CD4-positive, CD25-positive, alpha-beta regulatory T cell (primary cell): Measurements from ENCODE around the gene TRIM10. TPM values are rescaled to one million over a fixed set of nuclear protein-coding genes. Genes with fewer than 3 reads are reported as not detected.
A peak's percentile ranks its signal among the peaks of the same experiment; 100 is the strongest.
"Not testable (repeated sequence)": the region's sequence is repeated elsewhere in the genome, so short reads cannot be mapped to it uniquely, and the experiment has no call there.

Source experiments
- ATAC-seq, 2 donors: fragments of 150-1000 bp; cut with Tn5 transposase; one replicate each; pipeline ENCODE4 v1.10.0; 2021; ENCODE audit warnings: low read depth in 2 of 2, moderate number of reproducible peaks in 2 of 2, moderate library complexity in 1 of 2
- DNase-seq, 3 donors: peaks; one replicate each; pipeline versions ENCODE4 v3.0.0 to v3.0.0-alpha.2; 2012 to 2022; ENCODE audit warnings: mixed read lengths in 1 of 3
- H3K27ac ChIP-seq: one replicate; pipeline ENCODE4 v1.7.0; 2013; ENCODE audit warnings: mild to moderate bottlenecking, low read length; ENCODE audit not compliant: insufficient read depth, poor library complexity, severe bottlenecking
- H3K27me3 ChIP-seq: one replicate; pipeline ENCODE4 v1.7.0; 2013; ENCODE audit warnings: low read length; ENCODE audit not compliant: control insufficient read depth, insufficient read depth
- H3K36me3 ChIP-seq: one replicate; pipeline ENCODE4 v1.7.0; 2013; ENCODE audit warnings: mild to moderate bottlenecking, low read length, moderate library complexity; ENCODE audit not compliant: control insufficient read depth, insufficient read depth
- H3K4me1 ChIP-seq: 2 replicates; pipeline ENCODE4 v1.7.0; 2013; ENCODE audit warnings: mild to moderate bottlenecking, low read length; ENCODE audit not compliant: insufficient read depth, control insufficient read depth, poor library complexity, severe bottlenecking
- H3K4me3 ChIP-seq: one replicate; pipeline ENCODE4 v1.7.0; 2013; ENCODE audit warnings: low read depth, mild to moderate bottlenecking, low read length, moderate library complexity
- H3K9me3 ChIP-seq, 2 experiments: 1 replicate in 1 of 2; 2 replicates in 1 of 2; pipeline ENCODE4 v1.7.0; 2013; ENCODE audit warnings: low read length in 2 of 2, mild to moderate bottlenecking in 1 of 2, moderate library complexity in 1 of 2; ENCODE audit not compliant: control insufficient read depth in 2 of 2
- H3K27ac Mint-ChIP-seq, 3 donors: one replicate each; pipeline ENCODE4 v1.8.0; 2020 to 2022; ENCODE audit warnings: mild to moderate bottlenecking in 3 of 3, mixed read lengths in 3 of 3, moderate library complexity in 2 of 3
- H3K27me3 Mint-ChIP-seq: one replicate; pipeline ENCODE4 v1.8.0; 2022; ENCODE audit warnings: mild to moderate bottlenecking, mixed read lengths
- H3K36me3 Mint-ChIP-seq: one replicate; pipeline ENCODE4 v1.8.0; 2020; ENCODE audit warnings: mixed read lengths
- H3K4me1 Mint-ChIP-seq, 4 donors: one replicate each; pipeline ENCODE4 v1.8.0; 2020 to 2022; ENCODE audit warnings: mixed read lengths in 4 of 4, mild to moderate bottlenecking in 1 of 4
- H3K4me3 Mint-ChIP-seq, 4 donors: one replicate each; pipeline ENCODE4 v1.8.0; 2020 to 2022; ENCODE audit warnings: mild to moderate bottlenecking in 4 of 4, mixed read lengths in 4 of 4, moderate library complexity in 3 of 4
- H3K9me3 Mint-ChIP-seq, 7 donors: one replicate each; pipeline ENCODE4 v1.8.0; 2020 to 2022; ENCODE audit warnings: mixed read lengths in 7 of 7, mild to moderate bottlenecking in 3 of 7, moderate library complexity in 2 of 7
- polyA plus RNA-seq, 4 donors: library from polyadenylated mRNA; unstranded; fragments of 300-500 nt; fragmentation: Illumina TruSeq; gene quantifications; one replicate each; pipeline ENCODE4 v1.2.3, GENCODE V29; 2021
- total RNA-seq: library from RNA; stranded (reverse); gene quantifications from one replicate; pipeline ENCODE4 v1.2.3, GENCODE V29; 2022

The TRIM10 gene
- total and polyA plus RNA-seq, 5 donors from 2014 or later: not detected

DNA sequence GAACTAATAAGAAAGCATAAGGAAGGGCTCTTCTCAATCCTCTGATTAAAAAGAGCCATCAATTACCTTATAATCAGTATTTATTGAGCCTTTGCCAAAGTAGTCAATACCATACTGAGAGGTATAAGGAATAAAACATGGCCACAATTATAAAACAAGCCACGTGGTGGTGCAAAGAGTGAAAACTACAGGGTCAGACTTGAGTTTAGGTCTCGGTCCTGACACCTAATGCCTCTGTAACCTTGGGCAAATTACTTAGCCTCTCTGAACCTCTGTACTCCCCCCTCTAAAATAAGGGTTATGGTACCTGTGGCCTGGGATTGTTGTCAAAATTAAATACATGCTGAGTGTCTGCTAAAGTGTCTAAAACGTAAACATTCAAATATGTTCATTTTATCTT is 11.8 kb downstream of the TRIM10 start:
- Mint-ChIP-seq H3K4me1 (peaks cover 0 to 6% (median 2%) of the 10 kb centered on the region in 4 donors), H3K4me3 (no peak overlapping the region), H3K27ac (no peak overlapping the region), H3K9me3 (no peaks in the 10 kb centered on the region), H3K27me3 (peaks cover 66% of the 10 kb centered on the region), H3K36me3 (peaks cover under 1% of the 10 kb centered on the region)
- ATAC-seq (no peak), DNase-seq (no peak)
- Histone ChIP-seq H3K4me1 (no peaks in the 10 kb centered on the region), H3K36me3 (no peaks in the 10 kb centered on the region), H3K27ac (no peak overlapping the region), H3K4me3 (no peak overlapping the region), H3K9me3 (no peaks in the 10 kb centered on the region), H3K27me3 (peaks cover 12% of the 10 kb centered on the region)

DNA sequence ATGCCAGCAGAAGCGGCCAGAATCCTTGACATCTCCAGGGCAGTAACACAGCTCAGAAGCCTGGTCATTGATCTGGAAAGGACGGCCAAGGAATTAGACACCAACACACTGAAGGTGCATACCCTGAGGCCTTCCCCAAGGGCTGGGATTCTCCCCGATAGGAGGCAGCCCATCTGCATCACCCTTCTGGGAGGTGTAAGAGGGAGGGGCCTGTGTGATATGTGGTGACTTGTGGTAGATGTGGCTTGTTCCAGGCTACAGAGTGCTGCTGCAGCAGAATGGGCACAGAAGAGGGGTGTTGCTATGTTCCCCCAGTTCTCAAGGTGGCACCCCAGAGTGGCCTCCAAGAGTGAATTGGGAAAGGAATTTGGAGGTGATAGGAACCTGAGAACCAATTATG is 13.9 kb downstream of the TRIM10 start:
- no peak overlapping the region for H3K4me3 Mint-ChIP-seq
- no peak overlapping the region for H3K27ac ChIP-seq
- H3K9me3 ChIP-seq: no peaks in the 10 kb centered on the region
- no peak overlapping the region for H3K27ac Mint-ChIP-seq
- peaks cover 0 to 9% (median 2%) of the 10 kb centered on the region in 4 donors for H3K4me1 Mint-ChIP-seq
- H3K9me3 Mint-ChIP-seq: no peaks in the 10 kb centered on the region
- H3K36me3 Mint-ChIP-seq: peaks cover 6% of the 10 kb centered on the region
- no peak for ATAC-seq
- no peaks in the 10 kb centered on the region for H3K4me1 ChIP-seq
- H3K27me3 ChIP-seq: peaks cover 17% of the 10 kb centered on the region
- H3K4me3 ChIP-seq: no peak overlapping the region
- DNase-seq: no peak
- H3K36me3 ChIP-seq: no peaks in the 10 kb centered on the region
- peaks cover 69% of the 10 kb centered on the region for H3K27me3 Mint-ChIP-seq

DNA sequence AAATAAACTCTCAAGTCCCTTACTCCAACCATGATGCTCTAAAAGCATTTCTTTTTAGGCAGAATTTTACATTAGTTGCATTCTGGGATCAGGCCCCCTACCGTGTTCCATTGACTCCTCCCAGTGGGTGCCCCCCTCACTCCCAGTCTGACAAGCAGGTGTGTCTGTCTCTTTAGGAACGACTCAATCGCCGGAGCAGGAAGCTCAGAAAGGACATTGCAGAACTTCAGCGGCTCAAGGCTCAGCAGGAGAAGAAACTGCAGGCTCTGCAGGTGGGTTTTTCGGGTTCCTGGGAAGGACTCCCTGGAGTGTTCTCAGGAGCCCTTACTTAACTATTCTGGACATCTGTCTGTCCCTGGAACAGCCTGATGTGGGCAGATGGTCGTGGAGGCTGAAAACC is 15.2 kb downstream of the TRIM10 start:
- Histone ChIP-seq H3K4me1 (no peaks in the 10 kb centered on the region), H3K36me3 (no peaks in the 10 kb centered on the region), H3K27ac (no peak overlapping the region), H3K9me3 (no peaks in the 10 kb centered on the region), H3K4me3 (no peak overlapping the region), H3K27me3 (peaks cover 21% of the 10 kb centered on the region)
- ATAC-seq: no peak
- no peak overlapping the region for H3K4me3 Mint-ChIP-seq
- no peak for DNase-seq
- peaks cover 6% of the 10 kb centered on the region for H3K36me3 Mint-ChIP-seq
- no peak overlapping the region for H3K27ac Mint-ChIP-seq
- peaks cover 71% of the 10 kb centered on the region for H3K27me3 Mint-ChIP-seq
- H3K9me3 Mint-ChIP-seq: peaks cover 0 to 2% (median 0%) of the 10 kb centered on the region in 7 donors
- H3K4me1 Mint-ChIP-seq: peaks cover 0 to 9% (median 0%) of the 10 kb centered on the region in 4 donors

DNA sequence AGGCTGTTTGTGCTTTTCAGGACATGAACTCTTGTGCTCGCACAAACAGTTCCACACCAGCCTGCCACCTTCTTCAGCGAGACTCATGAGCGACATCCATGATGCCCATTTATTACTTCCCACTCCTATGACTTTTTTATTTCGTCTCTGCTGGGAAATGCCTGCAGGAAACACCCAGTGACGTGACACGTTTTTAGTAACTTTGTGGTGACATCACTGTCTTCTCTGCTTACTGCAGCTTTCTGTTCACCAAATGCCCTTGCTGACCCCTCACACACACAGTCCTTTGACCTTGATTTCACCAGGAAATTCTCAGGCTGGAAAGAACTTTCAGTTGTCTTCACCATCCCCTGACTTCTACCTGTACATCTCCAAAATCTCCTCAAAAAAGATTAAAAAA is 16.2 kb downstream of the TRIM10 start:
- Mint-ChIP-seq H3K27me3 (peaks cover 74% of the 10 kb centered on the region), H3K4me3 (no peak overlapping the region), H3K4me1 (peaks cover 0 to 9% (median under 1%) of the 10 kb centered on the region in 4 donors), H3K36me3 (peaks cover 6% of the 10 kb centered on the region), H3K27ac (no peak overlapping the region), H3K9me3 (peaks cover 0 to 2% (median 0%) of the 10 kb centered on the region in 7 donors)
- Histone ChIP-seq H3K4me3 (no peak overlapping the region), H3K27me3 (peaks cover 21% of the 10 kb centered on the region), H3K4me1 (no peaks in the 10 kb centered on the region), H3K9me3 (no peaks in the 10 kb centered on the region), H3K36me3 (no peaks in the 10 kb centered on the region), H3K27ac (no peak overlapping the region)
- no peak for ATAC-seq
- no peak for DNase-seq

DNA sequence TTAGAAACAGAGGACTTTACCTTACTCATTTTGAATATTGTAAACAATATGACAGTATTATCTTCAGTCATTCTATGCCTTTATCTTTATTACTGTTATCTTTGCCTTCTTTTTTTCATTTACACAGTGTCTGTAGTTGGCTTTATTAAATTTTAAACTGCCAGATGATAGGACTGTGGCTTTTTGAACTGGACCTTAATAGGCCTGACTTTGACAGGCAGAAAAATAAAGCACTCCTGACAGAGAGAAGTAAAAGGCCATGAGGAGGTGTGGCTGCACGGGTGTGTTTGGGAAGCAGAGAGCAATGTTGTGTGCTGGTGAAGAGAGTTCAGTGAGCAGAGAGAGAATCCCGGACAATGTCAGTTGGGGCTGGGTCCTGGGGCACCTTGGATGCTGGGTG is 17.2 kb downstream of the TRIM10 start:
- H3K36me3 ChIP-seq: no peaks in the 10 kb centered on the region
- peaks cover 72% of the 10 kb centered on the region for H3K27me3 Mint-ChIP-seq
- DNase-seq (no peak), ATAC-seq (no peak)
- peaks cover 6% of the 10 kb centered on the region for H3K36me3 Mint-ChIP-seq
- peaks cover 0 to 2% (median 0%) of the 10 kb centered on the region in 7 donors for H3K9me3 Mint-ChIP-seq
- no peak overlapping the region for H3K27ac Mint-ChIP-seq
- no peaks in the 10 kb centered on the region for H3K9me3 ChIP-seq
- H3K27ac ChIP-seq: no peak overlapping the region
- no peak overlapping the region for H3K4me3 ChIP-seq
- peaks cover 21% of the 10 kb centered on the region for H3K27me3 ChIP-seq
- H3K4me1 Mint-ChIP-seq: peaks cover 0 to 9% (median 3%) of the 10 kb centered on the region in 4 donors
- no peaks in the 10 kb centered on the region for H3K4me1 ChIP-seq
- no peak overlapping the region for H3K4me3 Mint-ChIP-seq

DNA sequence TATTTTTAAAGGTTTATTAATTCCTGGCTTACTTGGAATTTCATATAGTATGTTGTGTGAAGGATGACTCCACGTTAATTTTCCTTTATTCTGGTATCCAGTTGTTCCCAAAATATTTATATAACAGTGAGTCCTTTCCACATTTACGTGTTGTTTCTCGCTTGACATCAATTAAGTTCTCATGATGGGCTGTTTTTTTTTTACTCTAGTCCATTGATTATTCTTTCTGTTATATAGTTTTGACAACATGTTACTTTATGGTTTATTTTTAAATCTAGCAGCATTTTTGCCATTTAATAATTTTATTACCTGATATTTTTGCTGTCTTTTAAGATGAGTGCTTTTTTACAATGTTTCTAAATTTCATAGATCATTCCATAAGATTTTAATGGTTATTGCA is 18.3 kb downstream of the TRIM10 start:
- Histone ChIP-seq H3K27me3 (peaks cover 26% of the 10 kb centered on the region), H3K27ac (no peak overlapping the region), H3K36me3 (no peaks in the 10 kb centered on the region), H3K4me1 (no peaks in the 10 kb centered on the region), H3K4me3 (no peak overlapping the region), H3K9me3 (no peaks in the 10 kb centered on the region)
- peaks cover 0 to 2% (median 0%) of the 10 kb centered on the region in 7 donors for H3K9me3 Mint-ChIP-seq
- H3K36me3 Mint-ChIP-seq: peaks cover 6% of the 10 kb centered on the region
- ATAC-seq (no peak), DNase-seq (no peak)
- no peak overlapping the region for H3K4me3 Mint-ChIP-seq
- peaks cover 0 to 9% (median 3%) of the 10 kb centered on the region in 4 donors for H3K4me1 Mint-ChIP-seq
- H3K27ac Mint-ChIP-seq: no peak overlapping the region
- peaks cover 68% of the 10 kb centered on the region for H3K27me3 Mint-ChIP-seq

DNA sequence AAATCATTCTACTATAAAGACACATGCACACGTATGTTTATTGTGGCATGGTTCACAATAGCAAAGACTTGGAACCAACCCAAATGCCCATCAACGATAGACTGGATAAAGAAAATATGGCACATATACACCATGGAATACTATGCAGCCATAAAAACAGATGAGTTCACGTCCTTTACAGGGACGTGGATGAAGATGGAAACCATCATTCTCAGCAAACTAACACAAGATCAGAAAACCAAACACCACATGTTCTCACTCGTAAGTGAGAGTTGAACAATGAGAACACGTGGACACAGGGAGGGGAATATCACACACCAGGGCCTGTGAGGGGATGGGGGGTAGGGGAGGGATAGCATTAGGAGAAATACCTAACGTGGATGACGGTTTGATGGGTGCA is 20.8 kb downstream of the TRIM10 start:
- H3K4me1 ChIP-seq, ATAC-seq, H3K27ac Mint-ChIP-seq: not testable (repeated sequence)

DNA sequence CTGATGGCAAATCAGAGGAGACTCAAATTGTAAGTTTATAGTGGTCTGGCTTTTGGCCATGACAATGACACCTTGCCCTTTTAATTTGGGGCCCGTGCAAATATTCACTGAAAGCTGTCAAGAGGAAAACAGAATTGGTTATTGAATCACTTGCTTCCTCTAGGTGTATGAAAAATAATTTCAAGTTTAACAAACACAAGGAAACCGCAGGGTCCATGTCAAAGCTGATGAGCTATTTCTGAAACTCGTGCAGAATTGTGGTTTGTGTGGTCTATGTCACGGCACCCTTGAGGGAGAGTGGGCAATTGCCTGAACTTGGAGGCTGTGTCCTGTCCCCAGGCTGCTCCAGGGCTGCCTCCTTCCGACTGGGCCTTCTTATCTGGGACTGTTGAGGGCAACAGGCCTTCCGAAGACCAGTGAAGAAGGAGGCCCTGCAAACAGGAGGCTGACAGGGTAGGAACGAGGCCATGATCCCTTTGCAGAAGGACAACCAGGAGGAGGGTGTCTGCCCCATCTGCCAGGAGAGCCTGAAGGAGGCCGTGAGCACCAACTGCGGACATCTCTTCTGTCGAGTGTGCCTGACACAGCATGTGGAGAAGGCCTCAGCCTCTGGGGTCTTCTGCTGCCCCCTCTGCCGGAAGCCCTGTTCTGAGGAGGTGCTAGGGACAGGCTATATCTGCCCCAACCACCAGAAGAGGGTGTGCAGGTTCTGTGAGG is 24.3 kb downstream of the TRIM10 start:
- ATAC-seq: no peak
- H3K27me3 ChIP-seq: peaks cover 26% of the 10 kb centered on the region
- H3K4me3 ChIP-seq: no peak overlapping the region
- no peaks in the 10 kb centered on the region for H3K9me3 ChIP-seq
- H3K27me3 Mint-ChIP-seq: peaks cover 54% of the 10 kb centered on the region
- no peak overlapping the region for H3K4me3 Mint-ChIP-seq
- peaks cover 0 to 3% (median 0%) of the 10 kb centered on the region in 7 donors for H3K9me3 Mint-ChIP-seq
- no peak overlapping the region for H3K27ac Mint-ChIP-seq
- no peaks in the 10 kb centered on the region for H3K36me3 Mint-ChIP-seq
- H3K4me1 ChIP-seq: no peaks in the 10 kb centered on the region
- H3K4me1 Mint-ChIP-seq: peaks cover 0 to 15% (median 3%) of the 10 kb centered on the region in 4 donors
- H3K27ac ChIP-seq: no peak overlapping the region
- DNase-seq: peak in 1 of 3 donors; percentile 29
- no peaks in the 10 kb centered on the region for H3K36me3 ChIP-seq

More for the DNA sequence above, 20.8 kb downstream of the TRIM10 start:
- not testable (repeated sequence) for H3K4me3 Mint-ChIP-seq, H3K9me3 Mint-ChIP-seq, H3K4me3 ChIP-seq, H3K36me3 ChIP-seq, H3K9me3 ChIP-seq, DNase-seq, H3K36me3 Mint-ChIP-seq, H3K27ac ChIP-seq
- H3K27me3 ChIP-seq: peaks cover 33% of the 10 kb centered on the region
- Mint-ChIP-seq H3K4me1 (peaks cover 0 to 15% (median 5%) of the 10 kb centered on the region in 4 donors), H3K27me3 (peaks cover 67% of the 10 kb centered on the region)
